Mucosa of gallbladder (tissue), 1 donor: ENCODE data around the gene SIRT1. TPM values are rescaled to one million over a fixed set of nuclear protein-coding genes. Genes with fewer than 3 reads are reported as not detected.
"Not testable (repeated sequence)": the region's sequence is repeated elsewhere in the genome, so short reads cannot be mapped to it uniquely, and the experiment has no call there.

Experiments
- DNase-seq: peaks from one replicate; pipeline ENCODE4 v3.0.0-alpha.2; 2020; ENCODE audit warnings: low spot score
- total RNA-seq: library from RNA; stranded (reverse); gene quantifications from one replicate; pipeline ENCODE4 v1.2.1, GENCODE V29; 2021
- donor health status: DM: no; HTN: no; CAD: no.

SIRT1 gene
- total RNA-seq, 1 donor from 2014 or later: 19.5 TPM

- DNase-seq: not testable (repeated sequence)
Measured at GRCh38 chr10:67877421-67877820, 7.0 kb upstream of the SIRT1 start.

- DNase-seq: no peak
Measured at GRCh38 chr10:67878133-67878532, 6.3 kb upstream of the SIRT1 start.

GRCh38 chr10:67883710-67884312 lies 645 bp upstream of the SIRT1 start:
- no peak for DNase-seq

GRCh38 chr10:67884842-67885670 lies 600 bp downstream of the SIRT1 start:
- peak; percentile 83 for DNase-seq

GRCh38 chr10:67893637-67894036 lies 9.2 kb downstream of the SIRT1 start:
- no peak for DNase-seq

- no peak for DNase-seq
Measured at GRCh38 chr10:67903581-67903980, 19.1 kb downstream of the SIRT1 start.

- no peak for DNase-seq
Measured at GRCh38 chr10:67912331-67912946, 28.0 kb downstream of the SIRT1 start.

GRCh38 chr10:67914777-67915340 lies 30.4 kb downstream of the SIRT1 start:
- no peak for DNase-seq

GRCh38 chr10:67917169-67917568 lies 32.7 kb downstream of the SIRT1 start:
- no peak for DNase-seq

GRCh38 chr10:67917679-67918078 lies 33.2 kb downstream of the SIRT1 start:
- no peak for DNase-seq

GRCh38 chr10:67921065-67921464 lies 36.6 kb downstream of the SIRT1 start:
- no peak for DNase-seq

- DNase-seq: no peak
Measured at GRCh38 chr10:67923551-67923950, 39.1 kb downstream of the SIRT1 start.

GRCh38 chr10:67924136-67924535 lies 39.7 kb downstream of the SIRT1 start:
- DNase-seq: no peak

GRCh38 chr10:67925449-67926005 lies 41.1 kb downstream of the SIRT1 start:
- DNase-seq: no peak

GRCh38 chr10:67926951-67927350 lies 42.5 kb downstream of the SIRT1 start:
- DNase-seq: no peak

- DNase-seq: no peak
Measured at GRCh38 chr10:67933199-67933598, 48.7 kb downstream of the SIRT1 start.

- DNase-seq: no peak
Measured at GRCh38 chr10:67934336-67934735, 49.9 kb downstream of the SIRT1 start.

GRCh38 chr10:67935223-67935622 lies 50.8 kb downstream of the SIRT1 start:
- no peak for DNase-seq

GRCh38 chr10:67936416-67936815 lies 52.0 kb downstream of the SIRT1 start:
- DNase-seq: no peak

GRCh38 chr10:67943917-67944316 lies 59.5 kb downstream of the SIRT1 start:
- no peak for DNase-seq

- no peak for DNase-seq
Measured at GRCh38 chr10:67955614-67956013, 71.2 kb downstream of the SIRT1 start.

GRCh38 chr10:67959839-67960476 lies 75.5 kb downstream of the SIRT1 start:
- DNase-seq: no peak
